Measurements from ENCODE around the gene BHLHE40. TPM values are rescaled to one million over a fixed set of nuclear protein-coding genes. Genes with fewer than 3 reads are reported as not detected.
A peak's percentile ranks its signal among the peaks of the same experiment; 100 is the strongest.

The BHLHE40 gene
- total RNA-seq, 4 donors from 2014 or later: 63.0 to 154 (median 93.3) TPM

- Histone ChIP-seq H3K4me1 (peaks cover 18% of the 10 kb centered on the region), H3K4me3 (no peak overlapping the region), H3K27me3 (no peaks in the 10 kb centered on the region), H3K27ac (no peak overlapping the region), H3K9me3 (no peaks in the 10 kb centered on the region), H3K36me3 (no peaks in the 10 kb centered on the region)
- 53% methylated on average over 16 of the region's 16 CpGs for WGBS
- no peak for TF ChIP-seq CTCF (IDR thresholded peaks at IDR 0.05)
- TF ChIP-seq POLR2AphosphoS5 (IDR thresholded peaks at IDR 0.05): no peak
- no peak for TF ChIP-seq POLR2A (IDR thresholded peaks at IDR 0.05)
- TF ChIP-seq EP300 (IDR thresholded peaks at IDR 0.05): no peak
- peak in 1 of 2 donors; percentile 49 for DNase-seq (ENCODE audit: low spot score in 2 of 2)
Measured at GRCh38 chr3:5002174-5002870, 23.1 kb downstream of the BHLHE40 start.

GRCh38 chr3:5002871-5003247 lies 23.6 kb downstream of the BHLHE40 start:
- H3K4me3 ChIP-seq: no peak overlapping the region
- no peaks in the 10 kb centered on the region for H3K36me3 ChIP-seq
- H3K27me3 ChIP-seq: no peaks in the 10 kb centered on the region
- TF ChIP-seq CTCF (IDR thresholded peaks at IDR 0.05) (no peak), POLR2AphosphoS5 (IDR thresholded peaks at IDR 0.05) (no peak), POLR2A (IDR thresholded peaks at IDR 0.05) (no peak), EP300 (IDR thresholded peaks at IDR 0.05) (no peak)
- H3K27ac ChIP-seq: no peak overlapping the region
- 90% methylated on average over 6 of the region's 6 CpGs for WGBS
- H3K9me3 ChIP-seq: no peaks in the 10 kb centered on the region
- no peak for DNase-seq (ENCODE audit: low spot score in 2 of 2)
- peaks cover 18% of the 10 kb centered on the region for H3K4me1 ChIP-seq

GRCh38 chr3:5004319-5005152 lies 25.3 kb downstream of the BHLHE40 start:
- H3K27ac ChIP-seq: no peak overlapping the region
- no peaks in the 10 kb centered on the region for H3K9me3 ChIP-seq
- 77% methylated on average over 10 of the region's 12 CpGs for WGBS
- H3K4me1 ChIP-seq: peaks cover 18% of the 10 kb centered on the region
- DNase-seq (ENCODE audit: low spot score in 2 of 2): peak in 1 of 2 donors; percentile 41
- no peaks in the 10 kb centered on the region for H3K36me3 ChIP-seq
- no peak for TF ChIP-seq EP300 (IDR thresholded peaks at IDR 0.05)
- TF ChIP-seq CTCF (IDR thresholded peaks at IDR 0.05): no peak
- no peak for TF ChIP-seq POLR2A (IDR thresholded peaks at IDR 0.05)
- TF ChIP-seq POLR2AphosphoS5 (IDR thresholded peaks at IDR 0.05): no peak
- H3K27me3 ChIP-seq: no peaks in the 10 kb centered on the region
- H3K4me3 ChIP-seq: no peak overlapping the region

DNA sequence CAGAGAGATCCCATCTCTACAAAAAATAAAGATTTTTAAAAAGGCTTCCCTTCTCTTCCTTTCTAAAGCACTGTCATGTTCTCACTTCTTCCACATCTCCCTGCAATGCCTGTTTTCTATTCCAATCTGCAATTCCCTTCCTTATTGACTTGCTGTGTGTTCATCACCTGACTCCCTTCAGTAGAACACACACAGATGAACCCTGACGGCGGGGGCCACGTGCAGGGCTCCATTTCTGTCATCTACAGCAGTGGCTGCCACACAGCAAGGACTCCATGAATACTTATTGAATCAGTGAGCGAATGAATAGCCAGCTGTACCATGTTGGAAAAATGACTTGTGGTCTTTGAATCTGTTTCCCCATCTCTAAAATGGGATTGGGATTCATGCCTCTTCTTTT lies 26.1 kb downstream of the BHLHE40 start:
- Histone ChIP-seq H3K27ac (no peak overlapping the region), H3K9me3 (no peaks in the 10 kb centered on the region), H3K36me3 (no peaks in the 10 kb centered on the region), H3K27me3 (no peaks in the 10 kb centered on the region), H3K4me3 (no peak overlapping the region), H3K4me1 (peaks cover 18% of the 10 kb centered on the region)
- peak in 1 of 2 donors; percentile 45 for DNase-seq (ENCODE audit: low spot score in 2 of 2)
- WGBS: 61% methylated on average over 4 of the region's 4 CpGs
- TF ChIP-seq POLR2A (IDR thresholded peaks at IDR 0.05): no peak
- no peak for TF ChIP-seq EP300 (IDR thresholded peaks at IDR 0.05)
- TF ChIP-seq POLR2AphosphoS5 (IDR thresholded peaks at IDR 0.05): no peak
- TF ChIP-seq CTCF (IDR thresholded peaks at IDR 0.05): no peak

DNA sequence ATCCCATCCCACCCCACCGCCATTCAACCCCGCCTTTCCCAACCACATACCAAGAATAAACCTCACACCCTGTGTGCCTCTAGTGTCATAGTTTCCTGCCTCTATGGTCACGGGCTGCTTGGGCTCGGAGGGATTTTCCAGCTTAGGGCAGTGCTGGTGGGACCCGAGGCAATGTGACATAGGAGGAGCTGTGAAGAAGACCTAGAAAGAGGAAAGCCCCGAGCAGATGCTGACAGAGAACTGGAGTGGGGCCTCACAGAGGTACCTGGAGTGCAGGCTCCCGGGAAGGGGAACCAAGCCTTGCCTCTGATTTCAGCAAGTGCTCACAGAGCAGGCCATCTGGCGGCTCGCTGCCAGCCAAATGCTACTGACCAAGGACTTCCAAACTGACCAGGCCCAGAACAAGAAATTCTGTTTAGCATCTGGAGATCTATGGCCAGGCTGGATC lies 27.5 kb downstream of the BHLHE40 start:
- Histone ChIP-seq H3K4me3 (no peak overlapping the region), H3K36me3 (no peaks in the 10 kb centered on the region), H3K27ac (no peak overlapping the region), H3K4me1 (peaks cover 29% of the 10 kb centered on the region), H3K9me3 (no peaks in the 10 kb centered on the region), H3K27me3 (no peaks in the 10 kb centered on the region)
- no peak for TF ChIP-seq POLR2A (IDR thresholded peaks at IDR 0.05)
- no peak for TF ChIP-seq CTCF (IDR thresholded peaks at IDR 0.05)
- DNase-seq (ENCODE audit: low spot score in 2 of 2): peak in 1 of 2 donors; percentile 72
- WGBS: 57% methylated on average over 9 of the region's 9 CpGs
